ENCODE measurements around the gene MICAL1.

MICAL1 gene

GRCh38 chr6:109436041-109436440 is 19.5 kb downstream of the MICAL1 start:
- in situ Hi-C loops (cut with MboI; ENCODE audit: low sequenced_read_pairs), result no loop called here

GRCh38 chr6:109434456-109434855 is 21.1 kb downstream of the MICAL1 start:
- in situ Hi-C loops (cut with MboI; ENCODE audit: low sequenced_read_pairs), result no loop called here

DNA sequence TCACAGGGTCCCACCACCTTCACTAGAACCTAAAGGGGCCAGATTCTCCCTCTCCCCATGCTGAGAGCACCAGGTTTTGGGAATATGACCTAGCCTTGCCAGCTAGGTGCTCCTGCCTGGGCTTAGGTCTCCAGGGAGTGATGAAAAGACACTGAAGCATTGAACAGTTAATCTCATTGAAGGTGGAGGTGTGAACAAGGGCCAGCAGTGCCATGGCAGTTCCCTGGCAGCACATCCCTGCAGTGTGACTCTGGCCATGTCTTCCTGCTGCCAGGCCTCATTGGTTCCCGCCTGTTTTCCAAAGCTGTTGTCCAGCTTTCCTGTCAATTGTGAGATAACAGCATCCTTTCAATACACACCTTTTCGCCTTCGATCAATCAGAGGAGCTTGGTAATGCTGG is 26.1 kb downstream of the MICAL1 start:
- in situ Hi-C loops (cut with MboI; ENCODE audit: low sequenced_read_pairs), result no loop called here

GRCh38 chr6:109428889-109429477 is 26.6 kb downstream of the MICAL1 start:
- in situ Hi-C loops (cut with MboI; ENCODE audit: low sequenced_read_pairs), result no loop called here

- in situ Hi-C loops (cut with MboI; ENCODE audit: low sequenced_read_pairs), result no loop called here
Observed at GRCh38 chr6:109424946-109425345, 30.6 kb downstream of the MICAL1 start.

GRCh38 chr6:109421184-109421583 is 34.4 kb downstream of the MICAL1 start:
- in situ Hi-C loops (cut with MboI; ENCODE audit: low sequenced_read_pairs), result no loop called here

DNA sequence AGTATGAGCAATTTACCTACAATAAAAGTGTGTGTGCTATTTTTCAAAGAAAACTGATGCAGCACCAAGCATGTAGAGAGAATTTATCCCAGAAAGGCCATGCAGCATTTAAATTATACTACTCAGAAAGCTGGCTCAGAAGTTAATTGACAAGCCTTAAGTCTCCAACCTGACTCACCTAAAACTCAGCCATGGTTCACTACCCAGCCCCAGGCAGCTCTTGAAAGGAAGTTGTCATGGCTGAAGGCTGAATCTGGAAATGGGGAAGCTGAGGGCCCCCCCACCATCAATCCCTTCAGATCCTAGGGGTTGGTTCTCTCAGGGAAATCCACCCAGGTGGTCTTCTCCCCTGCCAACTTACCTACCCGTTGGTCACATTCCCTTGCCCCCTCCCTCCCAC is 34.8 kb downstream of the MICAL1 start:
- in situ Hi-C loops (cut with MboI; ENCODE audit: low sequenced_read_pairs), result no loop called here

DNA sequence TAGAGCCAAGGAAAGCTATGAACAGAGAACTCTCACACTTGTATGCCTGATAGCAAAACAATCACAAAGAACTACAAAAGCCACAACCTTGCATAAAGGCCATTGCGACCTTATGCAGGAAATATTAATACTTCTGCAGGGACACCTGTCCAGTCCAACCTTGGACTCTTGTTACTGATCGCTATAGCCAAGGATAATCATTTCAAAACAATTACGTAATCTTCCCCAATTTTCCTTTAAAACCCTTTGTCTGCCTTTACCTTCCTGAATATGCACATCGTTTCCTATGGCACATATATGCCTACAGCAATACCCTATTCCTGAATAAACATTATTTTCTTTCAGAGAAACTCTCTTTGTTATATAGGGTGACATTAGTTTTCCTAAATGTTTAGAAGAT is 37.9 kb downstream of the MICAL1 start:
- in situ Hi-C loops (cut with MboI; ENCODE audit: low sequenced_read_pairs), result no loop called here

- in situ Hi-C loops (cut with MboI; ENCODE audit: low sequenced_read_pairs), result no loop called here
Observed at GRCh38 chr6:109411034-109411433, 44.5 kb downstream of the MICAL1 start.

DNA sequence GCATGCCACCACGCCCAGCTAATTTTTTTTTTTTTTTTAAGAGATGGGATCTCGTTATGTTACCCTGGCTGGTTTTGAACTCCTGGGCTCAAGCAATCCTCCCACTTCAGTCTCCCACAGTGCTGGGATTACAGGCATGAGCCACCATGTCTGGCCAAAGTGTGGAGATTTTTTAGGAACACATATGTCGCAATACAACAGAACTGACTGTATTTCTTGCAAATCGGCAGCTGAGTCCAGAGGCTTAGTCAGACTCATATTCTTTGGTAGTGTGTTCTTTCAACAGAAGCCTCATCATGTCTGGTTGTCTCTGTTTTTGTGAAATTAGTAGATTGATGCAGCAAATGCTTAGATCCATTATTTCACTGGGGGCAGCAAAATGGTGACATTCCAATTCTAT is 49.4 kb downstream of the MICAL1 start:
- in situ Hi-C loops (cut with MboI; ENCODE audit: low sequenced_read_pairs), result no loop called here

DNA sequence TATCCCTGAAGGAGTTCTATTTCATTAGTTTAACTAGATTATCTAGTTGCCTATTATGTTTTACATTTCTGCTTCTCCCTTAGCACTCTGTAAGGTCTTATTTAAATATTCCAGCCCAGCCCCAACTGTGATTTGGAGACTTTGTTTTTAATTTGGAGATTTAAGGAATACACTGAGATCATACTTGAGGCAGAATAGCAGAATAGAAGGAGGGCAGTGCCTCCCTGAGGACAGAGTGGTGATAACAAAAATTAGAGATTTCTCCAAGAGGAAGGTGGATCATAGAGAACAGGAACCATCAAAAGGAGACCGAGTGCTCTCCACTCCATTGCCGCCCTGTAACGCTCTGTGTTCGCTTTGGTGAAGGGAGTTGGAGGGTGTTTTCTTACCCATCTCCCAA is 58.6 kb downstream of the MICAL1 start:
- in situ Hi-C loops (cut with MboI; ENCODE audit: low sequenced_read_pairs), result loop anchor here (25.0 kb wide), 1 partner anchor 860 kb away; no protein-coding TSS in a partner anchor

- in situ Hi-C loops (cut with MboI; ENCODE audit: low sequenced_read_pairs), result loop anchor here (25.0 kb wide), 1 partner anchor 859 kb away; no protein-coding TSS in a partner anchor
Observed at GRCh38 chr6:109396046-109396718, 59.4 kb downstream of the MICAL1 start.
